HEK293 (cell line): ENCODE measurements around the gene TTLL11.

Source experiments
- CTCF ChIA-PET: fragments of 350-600 bp; formaldehyde crosslinking; extraction: SDS; loops from one replicate; lab custom pipeline; 2021; ENCODE audit warnings: antibody characterized with exemption; lab: Yijun Ruan, JAX
- POLR2A ChIA-PET: fragments of 300-600 bp; formaldehyde crosslinking; extraction: SDS; loops from one replicate; lab custom pipeline; 2020; ENCODE audit warnings: antibody characterized with exemption, inconsistent platforms; lab: Yijun Ruan, JAX
- H3K27ac ChIP-seq: fragments of 200-500 bp; sonication (Bioruptor generic); 2 replicates; pipeline ENCODE4 v1.5.1; 2014; ENCODE audit warnings: low read depth, low read length, control low read depth, inconsistent platforms; ENCODE audit errors: extremely low read depth
- H3K36me3 ChIP-seq, 2 experiments: fragments of 200-500 bp in 1 of 2; sonication (Bioruptor generic) in 1 of 2; 1 replicate in 1 of 2; 2 replicates in 1 of 2; pipeline ENCODE4 v1.5.1; 2014 to 2017; ENCODE audit warnings: inconsistent platforms in 2 of 2, low read length in 2 of 2; ENCODE audit not compliant: control insufficient read depth in 2 of 2, insufficient read depth in 1 of 2
- H3K4me1 ChIP-seq: fragments of 200-500 bp; sonication (Bioruptor generic); 2 replicates; pipeline ENCODE4 v1.5.1; 2014; ENCODE audit warnings: mild to moderate bottlenecking, low read length, inconsistent platforms; ENCODE audit not compliant: control insufficient read depth, insufficient read depth
- H3K4me3 ChIP-seq: 2 replicates; pipeline ENCODE4 v1.5.1; 2011; ENCODE audit warnings: low read depth, mild to moderate bottlenecking, control low read depth, low read length, moderate library complexity
- H3K9me3 ChIP-seq: fragments of 200-500 bp; sonication (Bioruptor generic); 2 replicates; pipeline ENCODE4 v1.5.1; 2014; ENCODE audit warnings: low read depth, low read length, inconsistent platforms; ENCODE audit not compliant: control insufficient read depth, insufficient read depth
- ATF2 ChIP-seq: fragments of 450-650 bp; formaldehyde crosslinking; IDR thresholded peaks from 2 replicates; pipeline ENCODE4 v1.5.1; 2016; ENCODE audit warnings: missing biosample characterization, missing genetic modification characterization, low read depth
- BCL11A ChIP-seq: fragments of 450-650 bp; formaldehyde crosslinking; IDR thresholded peaks from 2 replicates; pipeline ENCODE4 v1.5.1; 2016; ENCODE audit warnings: low read depth, missing biosample characterization, missing genetic modification characterization
- GLIS2 ChIP-seq: fragments of 450-650 bp; formaldehyde crosslinking; IDR thresholded peaks from 2 replicates; pipeline ENCODE4 v1.5.1; 2016; ENCODE audit warnings: missing biosample characterization, missing genetic modification characterization
- HOXA7 ChIP-seq: sonication (generic); formaldehyde crosslinking; IDR thresholded peaks from 2 replicates; pipeline ENCODE4 v1.8.1; 2022; ENCODE audit warnings: missing genetic modification reagents, borderline replicate concordance
- HOXC10 ChIP-seq: sonication (generic); formaldehyde crosslinking; IDR thresholded peaks from 2 replicates; pipeline ENCODE4 v1.8.1; 2023; ENCODE audit warnings: mild to moderate bottlenecking, missing genetic modification reagents
- KLF8 ChIP-seq: fragments of 450-650 bp; formaldehyde crosslinking; IDR thresholded peaks from 2 replicates; pipeline ENCODE4 v1.5.1; 2016; ENCODE audit warnings: missing biosample characterization, missing genetic modification characterization
- MYNN ChIP-seq: fragments of 450-650 bp; formaldehyde crosslinking; IDR thresholded peaks from 2 replicates; pipeline ENCODE4 v1.5.1; 2016; ENCODE audit warnings: missing biosample characterization, missing genetic modification characterization, borderline replicate concordance
- OVOL3 ChIP-seq: fragments of 450-650 bp; formaldehyde crosslinking; IDR thresholded peaks from 2 replicates; pipeline ENCODE4 v1.5.1; 2016; ENCODE audit warnings: missing biosample characterization, missing genetic modification characterization
- PBX3 ChIP-seq: sonication (generic); formaldehyde crosslinking; IDR thresholded peaks from 2 replicates; pipeline ENCODE4 v1.8.1; 2022; ENCODE audit warnings: mild to moderate bottlenecking, moderate library complexity, missing genetic modification reagents
- SCRT2 ChIP-seq: fragments of 450-650 bp; formaldehyde crosslinking; IDR thresholded peaks from 2 replicates; pipeline ENCODE4 v1.5.1; 2016; ENCODE audit warnings: missing biosample characterization, missing genetic modification characterization
- ZBTB7A ChIP-seq: fragments of 450-650 bp; formaldehyde crosslinking; IDR thresholded peaks from 2 replicates; pipeline ENCODE4 v1.5.1; 2016; ENCODE audit warnings: low read depth, missing biosample characterization, missing genetic modification characterization
- ZIC2 ChIP-seq: fragments of 450-650 bp; formaldehyde crosslinking; IDR thresholded peaks from 2 replicates; pipeline ENCODE4 v1.5.1; 2016; ENCODE audit warnings: missing biosample characterization, missing genetic modification characterization
- ZNF10 ChIP-seq: fragments of 450-650 bp; formaldehyde crosslinking; IDR thresholded peaks from 2 replicates; pipeline ENCODE4 v1.5.1; 2017; ENCODE audit warnings: missing biosample characterization, missing genetic modification characterization
- ZNF146 ChIP-seq: fragments of 450-650 bp; formaldehyde crosslinking; IDR thresholded peaks from 2 replicates; pipeline ENCODE4 v1.5.1; 2016; ENCODE audit warnings: missing biosample characterization, missing genetic modification characterization
- ZNF148 ChIP-seq: fragments of 450-650 bp; formaldehyde crosslinking; IDR thresholded peaks from 2 replicates; pipeline ENCODE4 v1.5.0; 2017; ENCODE audit warnings: missing biosample characterization, missing genetic modification characterization, borderline replicate concordance
- ZNF266 ChIP-seq: fragments of 450-650 bp; formaldehyde crosslinking; IDR thresholded peaks from 2 replicates; pipeline ENCODE4 v1.5.1; 2016; ENCODE audit warnings: missing biosample characterization, missing genetic modification characterization, low read depth
- ZNF274 ChIP-seq, 2 experiments: fragments of 200-500 bp in 1 of 2; fragments of 450-650 bp in 1 of 2; sonication (Bioruptor generic) in 1 of 2; formaldehyde crosslinking in 1 of 2; IDR thresholded peaks; 2 replicates each; pipeline versions ENCODE4 v1.5.1 to v1.6.1; 2014 to 2016; ENCODE audit warnings: borderline replicate concordance in 1 of 2, inconsistent platforms in 1 of 2, low read length in 1 of 2, missing biosample characterization in 1 of 2, missing genetic modification characterization in 1 of 2
- ZNF391 ChIP-seq: fragments of 450-650 bp; formaldehyde crosslinking; IDR thresholded peaks from 2 replicates; pipeline ENCODE4 v1.5.1; 2016; ENCODE audit warnings: low read depth, missing biosample characterization, missing genetic modification characterization, borderline replicate concordance
- ZNF585B ChIP-seq: fragments of 450-650 bp; formaldehyde crosslinking; IDR thresholded peaks from 2 replicates; pipeline ENCODE4 v1.5.1; 2016; ENCODE audit warnings: missing biosample characterization, missing genetic modification characterization
- ZNF621 ChIP-seq: fragments of 450-650 bp; formaldehyde crosslinking; IDR thresholded peaks from 2 replicates; pipeline ENCODE4 v1.5.1; 2017; ENCODE audit warnings: missing biosample characterization, missing genetic modification characterization
- ZNF624 ChIP-seq: fragments of 450-650 bp; formaldehyde crosslinking; IDR thresholded peaks from 2 replicates; pipeline ENCODE4 v1.5.1; 2017; ENCODE audit warnings: missing biosample characterization, missing genetic modification characterization
- ZNF629 ChIP-seq: fragments of 450-650 bp; formaldehyde crosslinking; IDR thresholded peaks from 2 replicates; pipeline ENCODE4 v1.5.1; 2017; ENCODE audit warnings: missing biosample characterization, missing genetic modification characterization
- ZNF639 ChIP-seq: fragments of 450-650 bp; formaldehyde crosslinking; IDR thresholded peaks from 2 replicates; pipeline ENCODE4 v1.5.1; 2016; ENCODE audit warnings: missing biosample characterization, missing genetic modification characterization
- ZNF670 ChIP-seq: fragments of 450-650 bp; formaldehyde crosslinking; IDR thresholded peaks from 2 replicates; pipeline ENCODE4 v1.5.1; 2016; ENCODE audit warnings: missing biosample characterization, missing genetic modification characterization, low read depth
- ZNF768 ChIP-seq: fragments of 450-650 bp; formaldehyde crosslinking; IDR thresholded peaks from 2 replicates; pipeline ENCODE4 v1.5.1; 2018; ENCODE audit warnings: missing biosample characterization, mild to moderate bottlenecking, missing genetic modification characterization
- ZSCAN23 ChIP-seq: fragments of 450-650 bp; formaldehyde crosslinking; IDR thresholded peaks from 2 replicates; pipeline ENCODE4 v1.5.1; 2016; ENCODE audit warnings: missing biosample characterization, missing genetic modification characterization

TTLL11 gene

GRCh38 chr9:121859646-121860045, 233.5 kb downstream of the TTLL11 start (continued):
- TF ChIP-seq OVOL3 = no peak
- no peak for TF ChIP-seq ZIC2 (tag by site-specific recombination)
- TF ChIP-seq ZNF624 (tag by site-specific recombination) = no peak
- TF ChIP-seq ATF2 (tag by site-specific recombination) = no peak
- no peak for TF ChIP-seq ZNF266
- TF ChIP-seq KLF8 = no peak
- TF ChIP-seq ZNF768 (tag by site-specific recombination) = no peak

- no peak for TF ChIP-seq SCRT2 (tag by site-specific recombination)
- no peak for TF ChIP-seq ZNF274 (IDR thresholded peaks at IDR 0.05; ENCODE audit: low read length)
- TF ChIP-seq ZNF274 (tag by site-specific recombination; IDR thresholded peaks at IDR 0.05; ENCODE audit: borderline replicate concordance) = no peak
- H3K27ac ChIP-seq = no peak overlapping the region
- no peaks in the 10 kb centered on the region for H3K4me1 ChIP-seq
- H3K4me3 ChIP-seq = no peak overlapping the region
- POLR2A ChIA-PET = no interaction called here
- H3K9me3 ChIP-seq = no peaks in the 10 kb centered on the region
- no peaks in the 10 kb centered on the region for H3K36me3 ChIP-seq
- CTCF ChIA-PET = interaction anchor here (1.0 kb wide), 1 partner anchor 10 kb away, joined by 3 read pairs; no protein-coding TSS in a partner anchor
These were observed 234.3 kb downstream of the TTLL11 start for GRCh38 chr9:121858788-121859187.

GRCh38 chr9:121857928-121858327, 235.2 kb downstream of the TTLL11 start:
- POLR2A ChIA-PET = no interaction called here
- TF ChIP-seq ZNF585B (tag by site-specific recombination) (no peak), BCL11A (tag by site-specific recombination) (no peak), ZNF629 (tag by site-specific recombination) (no peak), MYNN (tag by site-specific recombination) (no peak), ZNF621 (tag by site-specific recombination) (no peak), ZNF639 (tag by site-specific recombination) (no peak), HOXC10 (CRISPR knock-in tag) (no peak), ZNF10 (tag by site-specific recombination) (no peak)
- no peak overlapping the region for H3K4me3 ChIP-seq
- CTCF ChIA-PET = interaction anchor here (0.9 to 1.0 kb wide), 2 partner anchors 11 to 171 kb away, joined by 3 read pairs; no protein-coding TSS in a partner anchor
- no peak overlapping the region for H3K27ac ChIP-seq
- H3K4me1 ChIP-seq = no peaks in the 10 kb centered on the region
- H3K36me3 ChIP-seq = no peaks in the 10 kb centered on the region
- H3K9me3 ChIP-seq = no peaks in the 10 kb centered on the region

- TF ChIP-seq ZSCAN23 (tag by site-specific recombination) (no peak), ZNF629 (tag by site-specific recombination) (no peak), ZNF148 (no peak), GLIS2 (tag by site-specific recombination) (no peak), HOXA7 (CRISPR knock-in tag) (no peak), ZNF670 (no peak), ZNF146 (tag by site-specific recombination) (no peak), ZNF391 (no peak), ZBTB7A (tag by site-specific recombination) (no peak), PBX3 (CRISPR knock-in tag) (no peak)
- TF ChIP-seq, all 188 proteins: peak for 0
- Histone ChIP-seq H3K4me3 (no peak overlapping the region), H3K36me3 (no peaks in the 10 kb centered on the region), H3K9me3 (no peaks in the 10 kb centered on the region), H3K4me1 (no peaks in the 10 kb centered on the region), H3K27ac (no peak overlapping the region)
- ChIA-PET POLR2A (no interaction called here), CTCF (interaction anchor here (0.6 to 1.0 kb wide), 2 partner anchors 9 to 257 kb away, joined by 3 read pairs; no protein-coding TSS in a partner anchor)
These were observed 237.6 kb downstream of the TTLL11 start for GRCh38 chr9:121855476-121855875.
